HCT116 (cell line): ENCODE data around the gene WDR55. TPM values are rescaled to one million over a fixed set of nuclear protein-coding genes. Genes with fewer than 3 reads are reported as not detected.

Experiments
- ATAC-seq: fragments of 200-7000 bp; cut with Tn5 transposase; 2 replicates; pipeline ENCODE4 v1.9.1; 2020; ENCODE audit warnings: mild to moderate bottlenecking, moderate library complexity
- BruUV-seq: library from RNA; stranded (reverse); fragments of 400-500 nt; replicated peaks from 2 replicates; lab custom pipeline; 2021; lab: Mats Ljungman, UMichigan
- CTCF ChIA-PET: fragments of 300-600 bp; sonication (Branson Sonifier 250); formaldehyde crosslinking; loops from one replicate; lab custom pipeline; 2021; ENCODE audit warnings: antibody characterized with exemption; lab: Charles Lee
- POLR2A ChIA-PET: fragments of 300-600, 350-600 bp; sonication (Branson Sonifier 250); formaldehyde crosslinking; loops from one replicate; lab custom pipeline; 2021; ENCODE audit warnings: antibody characterized with exemption; lab: Charles Lee
- RAD21 ChIA-PET, 2 experiments: fragments of 300-600 bp; sonication (Branson Sonifier 250); formaldehyde crosslinking; loops; one replicate each; lab custom pipeline; 2023; ENCODE audit warnings: low total read pairs in 2 of 2; ENCODE audit not compliant: uncharacterized antibody in 2 of 2, unreplicated experiment in 2 of 2, low non-redundant PET in 1 of 2; lab: Charles Lee
- DNase-seq: peaks from one replicate; pipeline ENCODE4 v3.0.0-alpha.2; 2010; ENCODE audit warnings: low read depth, low spot score
- H2AFZ ChIP-seq: fragments of 200-600 bp; shearing (Covaris generic), sonication (generic); 2 replicates; pipeline ENCODE4 v1.6.1; 2017; ENCODE audit warnings: low read depth, mixed run types, mixed read lengths, antibody characterized with exemption, low read length; ENCODE audit not compliant: poor library complexity, severe bottlenecking
- H3K27ac ChIP-seq: 2 replicates; pipeline ENCODE4 v1.5.1; 2012; ENCODE audit warnings: low read depth, low read length
- H3K27me3 ChIP-seq: fragments of 200-600 bp; sonication (generic); 2 replicates; pipeline ENCODE4 v1.6.1; 2016; ENCODE audit warnings: mixed run types, low read length, mixed read lengths; ENCODE audit not compliant: insufficient read depth
- H3K36me3 ChIP-seq, 2 experiments: fragments of 200-500 bp in 1 of 2; fragments of 200-600 bp in 1 of 2; sonication (Bioruptor generic) in 1 of 2; sonication (generic) in 1 of 2; 2 replicates each; pipeline versions ENCODE4 v1.5.1 to v1.6.1; 2014 to 2016; ENCODE audit warnings: low read length in 2 of 2, inconsistent platforms in 1 of 2, mixed read lengths in 1 of 2, mixed run types in 1 of 2; ENCODE audit not compliant: insufficient read depth in 2 of 2, control insufficient read depth in 1 of 2
- H3K4me1 ChIP-seq, 2 experiments: fragments of 200-600 bp in 1 of 2; sonication (generic) in 1 of 2; 2 replicates each; pipeline versions ENCODE4 v1.5.1 to v1.6.1; 2012 to 2017; ENCODE audit warnings: low read length in 2 of 2, inconsistent platforms in 1 of 2, mild to moderate bottlenecking in 1 of 2, mixed read lengths in 1 of 2, mixed run types in 1 of 2, moderate library complexity in 1 of 2; ENCODE audit not compliant: insufficient read depth in 2 of 2, control insufficient read depth in 1 of 2
- H3K4me2 ChIP-seq: fragments of 200-600 bp; sonication (generic); 2 replicates; pipeline ENCODE4 v1.6.1; 2017; ENCODE audit warnings: mixed run types, low read length, mixed read lengths
- H3K4me3 ChIP-seq, 2 experiments: fragments of 200-600 bp in 1 of 2; sonication (generic) in 1 of 2; replicated peaks in 1 of 2; 2 replicates each; pipeline ENCODE4 v1.5.1; 2011 to 2016; ENCODE audit warnings: low read length in 2 of 2, control low read depth in 1 of 2, low read depth in 1 of 2, mild to moderate bottlenecking in 1 of 2, mixed read lengths in 1 of 2, mixed run types in 1 of 2
- H3K79me2 ChIP-seq: fragments of 200-600 bp; sonication (generic); 2 replicates; pipeline ENCODE4 v1.6.1; 2017; ENCODE audit warnings: mild to moderate bottlenecking, mixed run types, low read length, moderate library complexity, mixed read lengths; ENCODE audit not compliant: insufficient read depth
- H3K9ac ChIP-seq: fragments of 200-600 bp; sonication (generic); 2 replicates; pipeline ENCODE4 v1.6.1; 2016; ENCODE audit warnings: low read length, mixed read lengths
- H3K9me2 ChIP-seq: fragments of 200-600 bp; sonication (generic), shearing (Covaris generic); 2 replicates; pipeline ENCODE4 v1.6.1; 2017; ENCODE audit warnings: mixed run types, mild to moderate bottlenecking, moderate library complexity; ENCODE audit not compliant: insufficient read depth
- H3K9me3 ChIP-seq, 2 experiments: fragments of 200-500 bp in 1 of 2; fragments of 200-600 bp in 1 of 2; sonication (Bioruptor generic) in 1 of 2; sonication (generic) in 1 of 2; 2 replicates each; pipeline ENCODE4 v1.6.1; 2014 to 2017; ENCODE audit warnings: low read length in 2 of 2, mixed read lengths in 2 of 2, inconsistent platforms in 1 of 2, low read depth in 1 of 2, mild to moderate bottlenecking in 1 of 2, mixed run types in 1 of 2, moderate library complexity in 1 of 2; ENCODE audit not compliant: control insufficient read depth in 1 of 2, insufficient read depth in 1 of 2
- H4K20me1 ChIP-seq: fragments of 200-600 bp; sonication (generic), shearing (Covaris generic); 2 replicates; pipeline ENCODE4 v1.6.1; 2017; ENCODE audit warnings: mixed run types, mild to moderate bottlenecking, moderate library complexity; ENCODE audit not compliant: insufficient read depth
- CBX3 ChIP-seq: IDR thresholded peaks from 2 replicates; pipeline ENCODE4 v1.6.1; 2012; ENCODE audit warnings: low read depth
- EZH2 ChIP-seq: fragments of 200-600 bp; sonication (generic); IDR thresholded peaks from 2 replicates; pipeline ENCODE4 v1.6.1; 2017; ENCODE audit warnings: antibody characterized with exemption, mixed run types
- EZH2phosphoT487 ChIP-seq: fragments of 200-600 bp; IDR thresholded peaks from 2 replicates; pipeline ENCODE4 v1.6.1; 2018; ENCODE audit warnings: antibody characterized with exemption, borderline replicate concordance
- FOSL1 ChIP-seq: IDR thresholded peaks from 2 replicates; pipeline ENCODE4 v1.6.1; 2012; ENCODE audit warnings: low read depth
- POLR2A ChIP-seq: IDR thresholded peaks from 2 replicates; pipeline ENCODE4 v1.7.0; 2011; ENCODE audit warnings: borderline replicate concordance; ENCODE audit not compliant: insufficient read depth, insufficient read length; ENCODE audit errors: extremely low read depth
- POLR2AphosphoS5 ChIP-seq: IDR thresholded peaks from 2 replicates; pipeline ENCODE4 v1.6.1; 2011; ENCODE audit warnings: mild to moderate bottlenecking, low read depth, low read length, moderate library complexity
- RAD21 ChIP-seq: IDR thresholded peaks from 2 replicates; pipeline ENCODE4 v1.6.1; 2012; ENCODE audit warnings: low read depth, mild to moderate bottlenecking
- SIN3A ChIP-seq: IDR thresholded peaks from 2 replicates; pipeline ENCODE4 v1.6.1; 2012; ENCODE audit warnings: low read depth
- SP1 ChIP-seq: IDR thresholded peaks from 2 replicates; pipeline ENCODE4 v1.6.1; 2012; ENCODE audit warnings: low read depth
- TCF7L2 ChIP-seq: IDR thresholded peaks from 2 replicates; pipeline ENCODE4 v1.7.0; 2011; ENCODE audit warnings: borderline replicate concordance, inconsistent platforms; ENCODE audit not compliant: insufficient read depth, insufficient read length; ENCODE audit errors: extremely low read depth
- YY1 ChIP-seq: IDR thresholded peaks from 2 replicates; pipeline ENCODE4 v1.6.1; 2011; ENCODE audit warnings: low read length, low read depth, moderate library complexity, mild to moderate bottlenecking; ENCODE audit not compliant: insufficient replicate concordance; ENCODE audit errors: extremely low read depth
- ZNF274 ChIP-seq: fragments of 200-500 bp; sonication (Bioruptor generic); IDR thresholded peaks from 2 replicates; pipeline ENCODE4 v1.6.1; 2014; ENCODE audit warnings: mild to moderate bottlenecking, low read depth, low read length, inconsistent platforms
- intact Hi-C: fragments of 100-400 bp; cut with micrococcal nuclease; formaldehyde crosslinking; loops from 2 replicates; pipeline ENCODE4 v1.10.0; 2022
- total RNA-seq: library from RNA; stranded (reverse); gene quantifications from one replicate; pipeline ENCODE4 v1.2.1, GENCODE V29; 2021; ENCODE audit not compliant: unreplicated experiment
- TF ChIP-seq, protein P1 (sequence below), 3 experiments: fragments of 200-600 bp in 1 of 3; sonication (generic) in 1 of 3; IDR thresholded peaks in 2 of 3; conservative IDR thresholded peaks in 1 of 3; 2 replicates each; pipeline ENCODE4 v1.5.1; 2012 to 2017; ENCODE audit warnings: low read depth in 2 of 3, low read length in 2 of 3, antibody characterized with exemption in 1 of 3, borderline replicate concordance in 1 of 3, control low read depth in 1 of 3, mild to moderate bottlenecking in 1 of 3, mixed read lengths in 1 of 3, mixed run types in 1 of 3, moderate library complexity in 1 of 3; ENCODE audit not compliant: insufficient read depth in 1 of 3

The WDR55 gene
- total RNA-seq, 1 experiment from 2014 or later = 37.2 TPM

DNA sequence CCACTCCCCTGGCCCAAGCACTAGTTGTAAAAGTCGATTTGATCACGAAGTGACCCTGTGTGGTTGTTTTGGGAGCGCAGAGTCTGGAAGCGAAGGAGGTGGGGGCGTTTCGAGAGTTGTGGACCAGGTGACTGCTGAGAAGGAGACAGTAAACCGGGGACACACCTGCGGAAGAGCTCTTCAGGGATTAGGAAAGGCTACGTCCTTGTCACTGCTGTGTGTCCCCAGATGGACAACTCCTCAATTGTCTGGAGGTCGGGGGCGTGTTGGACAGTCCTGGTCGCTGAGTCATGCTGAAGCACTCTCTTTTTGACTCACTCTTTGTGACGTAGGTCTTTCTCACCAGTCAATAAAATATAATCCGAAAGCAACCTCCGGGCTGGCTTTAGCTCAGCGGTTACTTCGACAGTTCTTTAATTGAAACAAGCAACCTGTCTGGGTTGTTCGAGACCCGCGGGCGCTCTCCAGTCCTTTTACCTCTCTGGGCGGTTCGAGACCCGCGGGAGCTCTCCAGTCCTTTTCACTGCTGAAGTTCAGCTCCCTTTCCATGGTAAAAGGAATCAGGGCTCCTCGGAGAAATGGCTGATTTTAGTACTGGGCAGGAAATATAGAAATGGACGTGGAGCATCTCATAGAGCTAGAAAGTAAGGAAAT is 46.3 kb downstream of the WDR55 start (continued):
- TF ChIP-seq, protein P1, sequence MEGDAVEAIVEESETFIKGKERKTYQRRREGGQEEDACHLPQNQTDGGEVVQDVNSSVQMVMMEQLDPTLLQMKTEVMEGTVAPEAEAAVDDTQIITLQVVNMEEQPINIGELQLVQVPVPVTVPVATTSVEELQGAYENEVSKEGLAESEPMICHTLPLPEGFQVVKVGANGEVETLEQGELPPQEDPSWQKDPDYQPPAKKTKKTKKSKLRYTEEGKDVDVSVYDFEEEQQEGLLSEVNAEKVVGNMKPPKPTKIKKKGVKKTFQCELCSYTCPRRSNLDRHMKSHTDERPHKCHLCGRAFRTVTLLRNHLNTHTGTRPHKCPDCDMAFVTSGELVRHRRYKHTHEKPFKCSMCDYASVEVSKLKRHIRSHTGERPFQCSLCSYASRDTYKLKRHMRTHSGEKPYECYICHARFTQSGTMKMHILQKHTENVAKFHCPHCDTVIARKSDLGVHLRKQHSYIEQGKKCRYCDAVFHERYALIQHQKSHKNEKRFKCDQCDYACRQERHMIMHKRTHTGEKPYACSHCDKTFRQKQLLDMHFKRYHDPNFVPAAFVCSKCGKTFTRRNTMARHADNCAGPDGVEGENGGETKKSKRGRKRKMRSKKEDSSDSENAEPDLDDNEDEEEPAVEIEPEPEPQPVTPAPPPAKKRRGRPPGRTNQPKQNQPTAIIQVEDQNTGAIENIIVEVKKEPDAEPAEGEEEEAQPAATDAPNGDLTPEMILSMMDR (IDR thresholded peaks at IDR 0.05 in 2 of 3, conservative IDR thresholded peaks at IDR 0.05 in 1 of 3; ENCODE audit: borderline replicate concordance in 1 of 3, insufficient read depth in 1 of 3, low read depth in 2 of 3, low read length in 2 of 3) = no peak
- no peak for TF ChIP-seq ZNF274
- peak; percentile 75 for TF ChIP-seq YY1
- TF ChIP-seq, all 23 proteins: peak for 3

DNA sequence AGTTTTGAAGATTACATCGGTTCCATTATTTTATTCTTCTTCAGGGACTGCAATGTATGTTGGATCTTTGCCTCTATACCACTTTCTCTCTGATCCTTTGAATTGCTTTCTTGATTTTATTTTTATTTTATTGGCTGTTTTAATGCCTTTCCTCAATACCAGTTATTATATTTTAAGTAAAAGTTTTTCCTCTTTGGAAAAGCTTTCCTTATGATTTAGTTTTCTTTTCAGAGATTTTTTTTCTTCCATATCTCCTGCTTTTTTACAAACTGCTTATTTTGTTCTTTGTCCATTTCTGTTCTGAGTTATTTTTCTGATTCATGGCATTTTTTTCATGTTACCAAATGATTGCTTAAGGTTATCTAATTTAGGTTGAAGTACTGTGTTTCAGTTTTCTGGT is 47.1 kb downstream of the WDR55 start:
- intact Hi-C loops = loop anchor here (5.0 kb wide), 1 partner anchor 154 kb away; the partner anchor contains the start of gene SRA1
- peaks cover 0 to 8% of the 10 kb centered on the region in 2 experiments; a peak in 1 of 4 replicates for H3K36me3 ChIP-seq
- RAD21 ChIA-PET = interaction anchor here in 1 of 2 experiments (0.6 kb wide), 1 partner anchor 352 kb away, joined by 3 read pairs; the partner anchor contains the start of gene SLC4A9
- TF ChIP-seq FOSL1 (no peak), CBX3 (no peak), POLR2AphosphoS5 (no peak), TCF7L2 (no peak), ZNF274 (no peak), EZH2phosphoT487 (no peak), EZH2 (no peak), SP1 (no peak), RAD21 (no peak), POLR2A (no peak), SIN3A (no peak)
- TF ChIP-seq, protein P1 (IDR thresholded peaks at IDR 0.05 in 2 of 3, conservative IDR thresholded peaks at IDR 0.05 in 1 of 3; ENCODE audit: borderline replicate concordance in 1 of 3, insufficient read depth in 1 of 3, low read depth in 2 of 3, low read length in 2 of 3) = no peak
- TF ChIP-seq, all 23 proteins: peak for 0
- no TSS peak for BruUV-seq
- Histone ChIP-seq H3K4me3 (peak overlapping the region; percentile 11 to 51), H3K9ac (peak overlapping the region; percentile 57; the same call in 1 of the 2 replicates), H3K9me3 (no peaks in the 10 kb centered on the region), H4K20me1 (no peaks in the 10 kb centered on the region), H3K4me1 (peaks cover 14 to 38% of the 10 kb centered on the region in 2 experiments), H3K27me3 (no peaks in the 10 kb centered on the region), H3K9me2 (no peaks in the 10 kb centered on the region), H3K27ac (peak overlapping the region; percentile 63; the same call in 1 of the 2 replicates), H3K4me2 (peak overlapping the region; percentile 78), H2AFZ (peak overlapping the region; percentile 77), H3K79me2 (no peaks in the 10 kb centered on the region)
- POLR2A ChIA-PET = interaction anchor here (0.8 to 2.1 kb wide), 5 partner anchors 7 to 21 kb away, joined by 3 to 13 read pairs (median 9); partner anchors contain the start of genes HARS1, HARS2 and ZMAT2
- DNase-seq (no peak), ATAC-seq (no peak)
- CTCF ChIA-PET = interaction anchor here (1.1 to 1.9 kb wide), 4 partner anchors 8 to 353 kb away, joined by 4 to 10 read pairs (median 6); partner anchors contain the start of gene ZMAT2
